AG04449 (cell line): ENCODE results near the gene REC8.

Experiments used
- CTCF ChIA-PET: fragments of 350-600 bp; formaldehyde crosslinking; extraction: SDS; loops from one replicate; lab custom pipeline; 2021; ENCODE audit warnings: antibody characterized with exemption; lab: Yijun Ruan, JAX
- POLR2A ChIA-PET: fragments of 400-600, 350-600 bp; formaldehyde crosslinking; extraction: SDS; loops from one replicate; lab custom pipeline; 2020; ENCODE audit warnings: antibody characterized with exemption, inconsistent platforms; lab: Yijun Ruan, JAX
- DNase-seq: peaks from one replicate; pipeline ENCODE4 v3.0.0-alpha.2; 2010; ENCODE audit warnings: low read depth, low spot score
- H3K4me3 ChIP-seq: 2 replicates; pipeline ENCODE4 v1.5.1; 2011; ENCODE audit warnings: low read depth, mild to moderate bottlenecking, control low read depth, low read length
- TF ChIP-seq, protein P1 (sequence below): IDR thresholded peaks from one replicate; pipeline ENCODE4 v1.5.1; 2011; ENCODE audit warnings: mild to moderate bottlenecking, moderate library complexity, low read length, control low read depth, inconsistent platforms; ENCODE audit not compliant: insufficient read depth; ENCODE audit errors: missing control alignments

REC8 gene

GRCh38 chr14:24181371-24182077, 9.6 kb downstream of the REC8 start:
- no peak for DNase-seq
- POLR2A ChIA-PET = interaction anchor here (0.6 to 0.9 kb wide), 3 partner anchors 8 to 19 kb away, joined by 3 to 4 read pairs (median 4); partner anchors contain the start of gene TM9SF1
- CTCF ChIA-PET = interaction anchor here (1.0 to 3.3 kb wide), 3 partner anchors 21 to 123 kb away, joined by 3 to 18 read pairs (median 4); partner anchors contain the start of gene IRF9
- H3K4me3 ChIP-seq = no peak overlapping the region
- TF ChIP-seq, protein P1, sequence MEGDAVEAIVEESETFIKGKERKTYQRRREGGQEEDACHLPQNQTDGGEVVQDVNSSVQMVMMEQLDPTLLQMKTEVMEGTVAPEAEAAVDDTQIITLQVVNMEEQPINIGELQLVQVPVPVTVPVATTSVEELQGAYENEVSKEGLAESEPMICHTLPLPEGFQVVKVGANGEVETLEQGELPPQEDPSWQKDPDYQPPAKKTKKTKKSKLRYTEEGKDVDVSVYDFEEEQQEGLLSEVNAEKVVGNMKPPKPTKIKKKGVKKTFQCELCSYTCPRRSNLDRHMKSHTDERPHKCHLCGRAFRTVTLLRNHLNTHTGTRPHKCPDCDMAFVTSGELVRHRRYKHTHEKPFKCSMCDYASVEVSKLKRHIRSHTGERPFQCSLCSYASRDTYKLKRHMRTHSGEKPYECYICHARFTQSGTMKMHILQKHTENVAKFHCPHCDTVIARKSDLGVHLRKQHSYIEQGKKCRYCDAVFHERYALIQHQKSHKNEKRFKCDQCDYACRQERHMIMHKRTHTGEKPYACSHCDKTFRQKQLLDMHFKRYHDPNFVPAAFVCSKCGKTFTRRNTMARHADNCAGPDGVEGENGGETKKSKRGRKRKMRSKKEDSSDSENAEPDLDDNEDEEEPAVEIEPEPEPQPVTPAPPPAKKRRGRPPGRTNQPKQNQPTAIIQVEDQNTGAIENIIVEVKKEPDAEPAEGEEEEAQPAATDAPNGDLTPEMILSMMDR = no peak

GRCh38 chr14:24182110-24182882, 10.4 kb downstream of the REC8 start:
- CTCF ChIA-PET = interaction anchor here (1.1 to 7.5 kb wide), 2 partner anchors 21 to 115 kb away, joined by 4 to 60 read pairs; partner anchors contain the start of gene IRF9
- H3K4me3 ChIP-seq = no peak overlapping the region
- TF ChIP-seq, protein P1 = no peak
- no peak for DNase-seq
- POLR2A ChIA-PET = interaction anchor here (0.9 kb wide), 1 partner anchor 9 kb away, joined by 4 read pairs; no protein-coding TSS in a partner anchor

DNA sequence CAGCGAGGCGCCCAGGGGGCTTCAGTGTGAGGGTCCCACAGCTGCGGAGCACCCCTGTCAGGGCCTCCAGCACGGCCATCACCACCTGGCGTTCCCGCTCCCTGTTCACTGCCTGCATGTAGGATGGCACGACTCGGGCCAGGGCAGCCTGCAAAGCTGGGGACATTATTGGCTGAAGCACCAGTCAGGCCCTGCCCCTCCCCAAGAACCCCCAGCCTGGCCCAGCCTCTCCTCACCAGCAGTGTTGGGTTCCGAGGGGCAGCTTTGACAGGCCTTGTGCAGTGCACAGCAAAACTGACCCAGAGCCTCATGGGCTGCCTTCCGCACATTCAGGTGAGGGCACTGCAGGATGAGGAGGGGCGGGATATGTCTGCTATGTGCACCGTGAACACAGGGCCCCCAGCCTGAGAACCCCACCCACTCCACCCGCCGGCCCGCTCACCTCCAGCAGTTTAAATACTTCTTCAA, 11.2 kb downstream of the REC8 start:
- ChIA-PET POLR2A (no interaction called here), CTCF (interaction anchor here (1.1 to 7.5 kb wide), 2 partner anchors 22 to 115 kb away, joined by 4 to 60 read pairs; partner anchors contain the start of gene IRF9)
- TF ChIP-seq, protein P1 = no peak
- DNase-seq = no peak
- no peak overlapping the region for H3K4me3 ChIP-seq

DNA sequence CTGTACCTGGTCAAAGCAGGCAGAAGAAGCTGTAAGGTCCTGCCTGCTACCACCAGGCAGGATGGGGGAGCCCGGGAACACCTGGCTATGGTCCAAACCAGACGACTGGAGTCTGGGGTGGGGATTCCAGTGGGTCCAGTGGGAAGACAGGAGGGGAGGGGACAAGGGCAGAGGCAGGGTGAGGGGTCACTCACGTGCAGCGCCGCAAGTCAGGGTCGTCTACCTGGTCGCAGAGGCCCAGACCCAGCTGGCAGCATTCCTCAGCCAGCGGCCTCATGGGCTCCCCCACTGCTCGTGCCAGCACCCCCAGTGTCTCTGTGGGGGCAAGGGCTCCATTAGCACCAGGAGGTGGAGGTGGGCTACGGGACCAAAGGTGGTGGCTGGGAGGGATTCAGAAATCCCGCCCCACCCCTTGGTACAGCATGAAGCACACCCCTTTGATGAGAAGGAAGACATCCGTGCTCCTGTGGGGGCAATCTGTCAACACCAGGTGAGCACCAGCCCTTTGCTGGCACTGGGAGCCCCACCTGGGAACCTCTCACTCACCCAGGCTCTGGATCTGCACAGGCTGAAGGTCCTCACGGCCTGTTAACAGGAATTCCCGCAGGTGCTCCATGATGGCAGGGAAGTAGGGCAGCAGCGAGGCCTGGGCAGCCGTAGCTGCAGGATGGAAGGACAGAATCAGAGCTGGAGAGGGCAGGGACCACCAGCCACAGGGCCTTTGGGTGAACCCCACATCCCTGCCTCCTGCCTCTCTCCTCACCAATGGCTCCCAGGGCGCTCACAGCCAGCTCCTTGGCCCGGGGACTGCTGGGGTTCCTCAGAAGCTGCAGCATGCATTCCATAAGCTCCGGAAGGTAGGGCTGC, 12.5 kb downstream of the REC8 start:
- TF ChIP-seq, protein P1 = no peak
- POLR2A ChIA-PET = interaction anchor here (0.6 kb wide), 1 partner anchor 14 kb away, joined by 3 read pairs; no protein-coding TSS in a partner anchor
- no peak for DNase-seq
- CTCF ChIA-PET = interaction anchor here (0.7 to 7.5 kb wide), 4 partner anchors 23 to 149 kb away, joined by 3 to 60 read pairs (median 4); partner anchors contain the start of gene IRF9
- H3K4me3 ChIP-seq = no peak overlapping the region

DNA sequence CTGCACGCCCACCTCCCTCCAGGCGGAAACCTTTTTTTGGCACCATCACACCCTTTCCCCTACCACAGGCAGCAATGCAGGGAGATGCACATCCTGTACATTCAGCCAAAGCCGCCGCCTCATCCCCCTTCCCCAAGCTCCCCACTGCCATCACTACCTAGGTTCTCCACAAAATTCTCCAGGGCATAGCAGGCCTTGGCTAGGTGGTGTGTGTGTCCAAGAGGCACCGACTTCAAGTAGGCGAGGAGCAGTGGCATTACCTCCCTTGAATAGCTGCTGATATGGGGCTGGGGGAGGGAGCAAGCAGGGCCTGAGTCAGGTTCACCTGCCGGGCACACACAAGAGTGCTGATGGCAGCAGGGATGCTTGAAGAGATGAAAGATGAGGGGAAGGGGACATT, 13.1 kb downstream of the REC8 start:
- ChIA-PET POLR2A (no interaction called here), CTCF (interaction anchor here (0.6 to 7.5 kb wide), 5 partner anchors 24 to 112 kb away, joined by 3 to 60 read pairs (median 3); partner anchors contain the start of genes EMC9 and IRF9)
- no peak overlapping the region for H3K4me3 ChIP-seq
- TF ChIP-seq, protein P1 = no peak
- no peak for DNase-seq
